ENCODE measurements around the gene CHST9.
"Not testable (repeated sequence)": the region's sequence is repeated elsewhere in the genome, so short reads cannot be mapped to it uniquely, and the experiment has no call there.

The CHST9 gene

GRCh38 chr18:27165412-27165811 lies 19.7 kb downstream of the CHST9 start:
- no peak for DNase-seq

- DNase-seq: no peak
Observed at GRCh38 chr18:27164905-27165304, 20.2 kb downstream of the CHST9 start.

GRCh38 chr18:27163197-27163716 lies 21.9 kb downstream of the CHST9 start:
- not testable (repeated sequence) for DNase-seq

- not testable (repeated sequence) for DNase-seq
Observed at GRCh38 chr18:27149240-27149639, 35.9 kb downstream of the CHST9 start.

GRCh38 chr18:27144672-27145071 lies 40.4 kb downstream of the CHST9 start:
- DNase-seq: no peak

GRCh38 chr18:27143580-27144287 lies 41.4 kb downstream of the CHST9 start:
- DNase-seq: no peak

- no peak for DNase-seq
Observed at GRCh38 chr18:27142891-27143290, 42.2 kb downstream of the CHST9 start.

- DNase-seq: no peak
Observed at GRCh38 chr18:27141876-27142275, 43.2 kb downstream of the CHST9 start.

GRCh38 chr18:27138079-27138478 lies 47.0 kb downstream of the CHST9 start:
- no peak for DNase-seq

GRCh38 chr18:27136208-27136535 lies 48.9 kb downstream of the CHST9 start:
- no peak for DNase-seq

GRCh38 chr18:27135504-27136207 lies 49.5 kb downstream of the CHST9 start:
- DNase-seq: no peak

GRCh38 chr18:27130065-27130630 lies 55.0 kb downstream of the CHST9 start:
- DNase-seq: no peak

GRCh38 chr18:27124196-27124595 lies 60.9 kb downstream of the CHST9 start:
- no peak for DNase-seq

- DNase-seq: no peak
Observed at GRCh38 chr18:27121108-27121507, 64.0 kb downstream of the CHST9 start.

GRCh38 chr18:27120246-27120645 lies 64.9 kb downstream of the CHST9 start:
- DNase-seq: no peak

GRCh38 chr18:27118973-27119372 lies 66.1 kb downstream of the CHST9 start:
- no peak for DNase-seq

- DNase-seq: no peak
Observed at GRCh38 chr18:27114842-27115241, 70.3 kb downstream of the CHST9 start.

GRCh38 chr18:27113358-27113757 lies 71.8 kb downstream of the CHST9 start:
- DNase-seq: no peak

GRCh38 chr18:27110319-27110718 lies 74.8 kb downstream of the CHST9 start:
- DNase-seq: no peak

- no peak for DNase-seq
Observed at GRCh38 chr18:27109451-27109850, 75.7 kb downstream of the CHST9 start.

GRCh38 chr18:27108842-27109241 lies 76.3 kb downstream of the CHST9 start:
- no peak for DNase-seq

- no peak for DNase-seq
Observed at GRCh38 chr18:27104743-27105142, 80.4 kb downstream of the CHST9 start.

- DNase-seq: no peak
Observed at GRCh38 chr18:27094621-27095020, 90.5 kb downstream of the CHST9 start.

GRCh38 chr18:27093290-27093689 lies 91.8 kb downstream of the CHST9 start:
- DNase-seq: not testable (repeated sequence)
